ENCODE results near the gene DRG2.

DNA sequence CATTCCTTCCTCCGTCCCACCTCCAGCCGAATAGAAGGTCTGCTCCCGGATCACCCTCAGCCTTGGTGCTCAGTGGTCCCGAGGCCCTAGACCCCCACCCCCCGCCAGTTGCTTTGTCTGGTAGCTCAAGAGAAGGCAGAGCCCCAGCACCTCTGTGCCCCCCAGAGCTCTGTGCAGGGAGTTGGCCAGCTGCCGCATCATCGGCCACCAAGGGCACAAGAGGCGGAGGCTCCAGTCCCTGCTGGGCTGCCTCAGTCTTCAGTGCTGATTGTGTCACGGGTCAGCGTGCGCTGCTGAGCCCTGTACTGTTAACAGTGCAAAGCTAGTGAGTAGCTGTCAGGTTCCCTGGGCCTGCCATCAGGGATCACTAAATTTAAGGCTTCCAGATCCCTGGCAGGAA is 22.2 kb upstream of the DRG2 start:
- TF ChIP-seq CTCF (IDR thresholded peaks at IDR 0.05 in 4 of 5, conservative IDR thresholded peaks at IDR 0.05 in 1 of 5) = no peak
- no peak for TF ChIP-seq POLR2A (IDR thresholded peaks at IDR 0.05)

Measured in gastrocnemius medialis (tissue), 4 donors.